Measurements from ENCODE around the gene ANKRD13D.
A peak's percentile ranks its signal among the peaks of the same experiment; 100 is the strongest.

DNA sequence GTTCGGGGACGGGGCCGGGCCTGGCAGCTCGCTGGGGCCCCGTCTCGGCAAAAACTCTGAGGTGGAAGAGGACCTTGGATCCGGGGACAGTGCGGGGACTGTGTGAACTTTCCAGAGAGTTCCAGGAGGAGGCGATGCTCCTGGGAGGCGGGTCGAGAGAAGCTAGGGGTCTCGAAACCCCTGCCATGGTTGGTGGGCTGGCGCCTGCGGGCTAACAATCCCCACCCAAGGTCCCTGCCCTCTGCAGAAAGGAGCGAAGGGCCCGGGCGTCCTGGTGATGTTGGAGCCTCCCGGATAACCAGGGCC is 27.5 kb upstream of the ANKRD13D start:
- TF ChIP-seq, protein P1, sequence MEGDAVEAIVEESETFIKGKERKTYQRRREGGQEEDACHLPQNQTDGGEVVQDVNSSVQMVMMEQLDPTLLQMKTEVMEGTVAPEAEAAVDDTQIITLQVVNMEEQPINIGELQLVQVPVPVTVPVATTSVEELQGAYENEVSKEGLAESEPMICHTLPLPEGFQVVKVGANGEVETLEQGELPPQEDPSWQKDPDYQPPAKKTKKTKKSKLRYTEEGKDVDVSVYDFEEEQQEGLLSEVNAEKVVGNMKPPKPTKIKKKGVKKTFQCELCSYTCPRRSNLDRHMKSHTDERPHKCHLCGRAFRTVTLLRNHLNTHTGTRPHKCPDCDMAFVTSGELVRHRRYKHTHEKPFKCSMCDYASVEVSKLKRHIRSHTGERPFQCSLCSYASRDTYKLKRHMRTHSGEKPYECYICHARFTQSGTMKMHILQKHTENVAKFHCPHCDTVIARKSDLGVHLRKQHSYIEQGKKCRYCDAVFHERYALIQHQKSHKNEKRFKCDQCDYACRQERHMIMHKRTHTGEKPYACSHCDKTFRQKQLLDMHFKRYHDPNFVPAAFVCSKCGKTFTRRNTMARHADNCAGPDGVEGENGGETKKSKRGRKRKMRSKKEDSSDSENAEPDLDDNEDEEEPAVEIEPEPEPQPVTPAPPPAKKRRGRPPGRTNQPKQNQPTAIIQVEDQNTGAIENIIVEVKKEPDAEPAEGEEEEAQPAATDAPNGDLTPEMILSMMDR (IDR thresholded peaks at IDR 0.05), result peak in 1 of 5 experiments; percentile 12
- TF ChIP-seq POLR2A (IDR thresholded peaks at IDR 0.05), result no peak

All from tibial nerve (tissue), 3 donors.